Measurements from ENCODE around the gene ASCC2.

DNA sequence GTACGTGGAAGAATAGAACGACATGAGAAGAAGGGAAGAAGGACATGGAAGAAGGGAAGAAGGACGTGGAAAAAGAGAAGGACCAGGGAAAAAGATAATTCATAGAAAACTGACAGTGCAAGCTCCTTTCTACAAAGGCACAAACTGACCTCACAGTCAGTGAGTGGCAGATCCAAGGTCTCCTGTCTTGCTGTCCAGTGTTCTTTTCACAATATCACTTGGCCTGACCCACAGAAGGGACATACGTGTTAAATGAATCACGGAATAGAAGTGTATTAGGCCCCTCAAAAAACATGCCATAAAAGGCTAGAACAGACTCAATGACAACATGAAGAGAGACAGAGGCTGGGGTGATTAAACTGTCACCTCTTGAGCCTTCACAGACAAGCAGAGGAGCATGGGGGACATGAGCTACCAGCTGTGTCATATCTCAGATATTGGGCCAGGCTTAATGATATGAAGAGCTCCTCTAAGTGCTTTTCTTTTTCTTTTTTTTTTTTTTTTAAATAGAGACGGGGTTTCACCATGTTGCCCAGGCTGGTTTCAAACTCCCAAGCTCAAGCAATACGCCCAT is 4.6 kb downstream of the ASCC2 start:
- TF ChIP-seq GATA2 (IDR thresholded peaks at IDR 0.05; ENCODE audit: insufficient read depth, insufficient read length, low read depth, low read length) (no peak), POLR2AphosphoS5 (IDR thresholded peaks at IDR 0.05; ENCODE audit: insufficient read depth, low read depth, low read length) (no peak), POLR2A (IDR thresholded peaks at IDR 0.05; ENCODE audit: low read depth, low read length) (no peak)
- TF ChIP-seq, protein P1, sequence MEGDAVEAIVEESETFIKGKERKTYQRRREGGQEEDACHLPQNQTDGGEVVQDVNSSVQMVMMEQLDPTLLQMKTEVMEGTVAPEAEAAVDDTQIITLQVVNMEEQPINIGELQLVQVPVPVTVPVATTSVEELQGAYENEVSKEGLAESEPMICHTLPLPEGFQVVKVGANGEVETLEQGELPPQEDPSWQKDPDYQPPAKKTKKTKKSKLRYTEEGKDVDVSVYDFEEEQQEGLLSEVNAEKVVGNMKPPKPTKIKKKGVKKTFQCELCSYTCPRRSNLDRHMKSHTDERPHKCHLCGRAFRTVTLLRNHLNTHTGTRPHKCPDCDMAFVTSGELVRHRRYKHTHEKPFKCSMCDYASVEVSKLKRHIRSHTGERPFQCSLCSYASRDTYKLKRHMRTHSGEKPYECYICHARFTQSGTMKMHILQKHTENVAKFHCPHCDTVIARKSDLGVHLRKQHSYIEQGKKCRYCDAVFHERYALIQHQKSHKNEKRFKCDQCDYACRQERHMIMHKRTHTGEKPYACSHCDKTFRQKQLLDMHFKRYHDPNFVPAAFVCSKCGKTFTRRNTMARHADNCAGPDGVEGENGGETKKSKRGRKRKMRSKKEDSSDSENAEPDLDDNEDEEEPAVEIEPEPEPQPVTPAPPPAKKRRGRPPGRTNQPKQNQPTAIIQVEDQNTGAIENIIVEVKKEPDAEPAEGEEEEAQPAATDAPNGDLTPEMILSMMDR (IDR thresholded peaks at IDR 0.05; ENCODE audit: extremely low read depth in 1 of 2, insufficient read depth in 1 of 2, low read depth in 1 of 2, low read length in 2 of 2): no peak
- TF ChIP-seq, protein P2, sequence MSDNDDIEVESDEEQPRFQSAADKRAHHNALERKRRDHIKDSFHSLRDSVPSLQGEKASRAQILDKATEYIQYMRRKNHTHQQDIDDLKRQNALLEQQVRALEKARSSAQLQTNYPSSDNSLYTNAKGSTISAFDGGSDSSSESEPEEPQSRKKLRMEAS (IDR thresholded peaks at IDR 0.05; ENCODE audit: insufficient read depth, insufficient read length): no peak

All from endothelial cell of umbilical vein (primary cell).